Type B pancreatic cell (in vitro differentiated cells): ENCODE data around the gene ACP6. TPM values are rescaled to one million over a fixed set of nuclear protein-coding genes. Genes with fewer than 3 reads are reported as not detected.
A peak's percentile ranks its signal among the peaks of the same experiment; 100 is the strongest.
"Not testable (repeated sequence)": the region's sequence is repeated elsewhere in the genome, so short reads cannot be mapped to it uniquely, and the experiment has no call there.

Experiments
- DNase-seq: peaks from one replicate; pipeline ENCODE4 v3.0.0; 2021; ENCODE audit warnings: mixed read lengths; ENCODE audit not compliant: unreplicated experiment; ENCODE audit errors: extremely low spot score
- H3K27ac Mint-ChIP-seq: 2 replicates; pipeline ENCODE4 v1.8.0; 2021; ENCODE audit warnings: mild to moderate bottlenecking, mixed read lengths
- H3K27me3 Mint-ChIP-seq: 2 replicates; pipeline ENCODE4 v1.8.0; 2021; ENCODE audit warnings: mixed read lengths
- H3K36me3 Mint-ChIP-seq: 2 replicates; pipeline ENCODE4 v1.8.0; 2021; ENCODE audit warnings: mixed read lengths
- H3K4me1 Mint-ChIP-seq: one replicate; pipeline ENCODE4 v1.8.0; 2021; ENCODE audit warnings: mixed read lengths; ENCODE audit not compliant: unreplicated experiment
- H3K4me3 Mint-ChIP-seq: 2 replicates; pipeline ENCODE4 v1.8.0; 2021; ENCODE audit warnings: mild to moderate bottlenecking, mixed read lengths
- H3K9me3 Mint-ChIP-seq: 2 replicates; pipeline ENCODE4 v1.8.0; 2021; ENCODE audit warnings: mixed read lengths
- CTCF ChIP-seq: fragments of 200-600 bp; sonication (generic); conservative IDR thresholded peaks from 2 replicates; pipeline ENCODE4 v1.5.0; 2021; ENCODE audit warnings: antibody characterized with exemption, mild to moderate bottlenecking
- total RNA-seq: library from RNA; stranded (reverse); gene quantifications from 2 replicates; pipeline ENCODE4 v1.2.1, GENCODE V29; 2021; ENCODE audit warnings: low replicate concordance

The ACP6 gene
- total RNA-seq, 1 donor from 2014 or later: 28.8 TPM

- DNase-seq: no peak
- peaks cover 31% of the 10 kb centered on the region for H3K27me3 Mint-ChIP-seq
- H3K4me1 Mint-ChIP-seq: peaks cover 6% of the 10 kb centered on the region
- H3K27ac Mint-ChIP-seq: no peak overlapping the region
- H3K9me3 Mint-ChIP-seq: peaks cover 6% of the 10 kb centered on the region
- TF ChIP-seq CTCF: no peak
- no peak overlapping the region for H3K4me3 Mint-ChIP-seq
- no peaks in the 10 kb centered on the region for H3K36me3 Mint-ChIP-seq
These were observed 42.3 kb upstream of the ACP6 start for GRCh38 chr1:147712605-147713004.

- DNase-seq: no peak
- Mint-ChIP-seq H3K36me3 (no peaks in the 10 kb centered on the region), H3K4me3 (peak overlapping the region; percentile 35), H3K27ac (peak overlapping the region; percentile 53), H3K9me3 (no peaks in the 10 kb centered on the region), H3K27me3 (peaks cover 11% of the 10 kb centered on the region), H3K4me1 (peaks cover 6% of the 10 kb centered on the region)
- peak; percentile 89 for TF ChIP-seq CTCF
These were observed 30.0 kb upstream of the ACP6 start for GRCh38 chr1:147700042-147701006.

GRCh38 chr1:147699686-147700041 is 29.3 kb upstream of the ACP6 start:
- H3K27me3 Mint-ChIP-seq: peaks cover 11% of the 10 kb centered on the region
- no peaks in the 10 kb centered on the region for H3K9me3 Mint-ChIP-seq
- H3K4me1 Mint-ChIP-seq: peaks cover 6% of the 10 kb centered on the region
- no peak for DNase-seq
- no peak for TF ChIP-seq CTCF
- H3K36me3 Mint-ChIP-seq: no peaks in the 10 kb centered on the region
- H3K27ac Mint-ChIP-seq: peak overlapping the region; percentile 53
- no peak overlapping the region for H3K4me3 Mint-ChIP-seq

GRCh38 chr1:147683163-147683763 is 12.9 kb upstream of the ACP6 start:
- Mint-ChIP-seq H3K4me3 (no peak overlapping the region), H3K4me1 (no peaks in the 10 kb centered on the region), H3K27me3 (no peaks in the 10 kb centered on the region), H3K27ac (no peak overlapping the region), H3K36me3 (no peaks in the 10 kb centered on the region), H3K9me3 (peaks cover 6% of the 10 kb centered on the region)
- no peak for TF ChIP-seq CTCF
- DNase-seq: no peak

GRCh38 chr1:147680608-147681235 is 10.4 kb upstream of the ACP6 start:
- H3K9me3 Mint-ChIP-seq, H3K4me3 Mint-ChIP-seq, DNase-seq: not testable (repeated sequence)

GRCh38 chr1:147677681-147678080 is 7.4 kb upstream of the ACP6 start:
- H3K4me3 Mint-ChIP-seq, H3K9me3 Mint-ChIP-seq, H3K36me3 Mint-ChIP-seq, H3K27ac Mint-ChIP-seq, H3K27me3 Mint-ChIP-seq, DNase-seq: not testable (repeated sequence)
- H3K4me1 Mint-ChIP-seq: peaks cover 18% of the 10 kb centered on the region

More at GRCh38 chr1:147680608-147681235, 10.4 kb upstream of the ACP6 start:
- peaks cover 13% of the 10 kb centered on the region for H3K4me1 Mint-ChIP-seq
- not testable (repeated sequence) for H3K27ac Mint-ChIP-seq, H3K36me3 Mint-ChIP-seq, H3K27me3 Mint-ChIP-seq
